HG02623 (cell line): Measurements from ENCODE around the gene UBALD1.

Experiments
- ATAC-seq: cut with Tn5 transposase; IDR thresholded peaks from one replicate; pipeline ENCODE4 v1.9.1; 2021; ENCODE audit warnings: moderate library complexity; ENCODE audit not compliant: unreplicated experiment

The UBALD1 gene

GRCh38 chr16:4561596-4561995, 53.1 kb downstream of the UBALD1 start:
- ATAC-seq, result no peak
